ENCODE measurements around the gene CD99L2. TPM values are rescaled to one million over a fixed set of nuclear protein-coding genes. Genes with fewer than 3 reads are reported as not detected.

CD99L2 gene
- total and polyA plus RNA-seq, 2 of the 8 experiments (the other 6 are each of a cell fraction or from before 2014, with no cell fraction given), result 8.0 to 8.5 TPM

DNA sequence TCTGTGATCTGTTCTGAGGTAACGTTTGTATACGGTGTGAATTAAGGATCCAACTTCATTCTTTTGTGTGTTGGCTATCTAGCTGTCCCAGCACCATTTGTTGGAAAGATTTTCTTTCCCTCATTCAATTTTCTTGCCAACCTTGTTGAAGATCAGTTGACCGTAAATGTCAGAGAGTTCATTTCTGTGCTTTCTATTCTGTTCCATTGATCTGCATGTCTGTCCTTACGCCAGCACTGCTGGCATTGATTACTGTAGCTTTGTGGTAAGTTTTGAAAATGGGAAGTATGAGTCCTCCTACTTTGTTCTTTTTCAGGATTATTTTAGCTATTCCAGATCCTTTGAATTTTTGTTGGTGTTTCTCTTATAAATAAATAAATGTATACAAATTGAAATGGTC, 144.5 kb downstream of the CD99L2 start:
- 91% methylated on average over 4 of the region's 4 CpGs; no CpG with 5 or more reads in 1 of the 2 experiments for WGBS, 2 experiments (ENCODE audit: extremely low coverage in 1 of 2, insufficient coverage in 1 of 2, insufficient read length in 1 of 2, insufficient replicate concordance in 2 of 2, low coverage in 1 of 2, low lambda C conversion rate in 2 of 2, missing lambda C conversion rate in 1 of 2)
- Histone ChIP-seq H3K14ac (ENCODE audit: insufficient read length) (no peak overlapping the region), H4K20me1 (replicated peaks in 1 of 2; ENCODE audit: control insufficient read depth in 1 of 2, insufficient read depth in 2 of 2, low read length in 2 of 2) (no peaks in the 10 kb centered on the region), H4K5ac (ENCODE audit: insufficient read length, low read depth, low read length) (no peak overlapping the region), H2AK5ac (ENCODE audit: low read depth, low read length) (no peak overlapping the region), H2BK120ac (replicated peaks; ENCODE audit: low read depth, low read length) (no peak overlapping the region), H3K4me3 (ENCODE audit: extremely low read depth in 1 of 4, insufficient read depth in 2 of 4, low read depth in 3 of 4, low read length in 4 of 4) (no peak overlapping the region), H3K18ac (ENCODE audit: extremely low read depth, low read length) (no peak overlapping the region), H3K9ac (replicated peaks in 1 of 4; ENCODE audit: extremely low read depth in 1 of 4, low read depth in 3 of 4, low read length in 3 of 4) (no peak overlapping the region), H3K27me3 (replicated peaks in 1 of 4; ENCODE audit: control insufficient read depth in 3 of 4, extremely low read depth in 1 of 4, insufficient read depth in 3 of 4, low read length in 3 of 4) (no peaks in the 10 kb centered on the region), H2BK5ac (ENCODE audit: low read depth, low read length) (no peak overlapping the region), H3K79me1 (ENCODE audit: low read depth, low read length) (no peaks in the 10 kb centered on the region), H3K4me2 (ENCODE audit: insufficient read depth in 1 of 2, low read depth in 2 of 2, low read length in 2 of 2) (no peak overlapping the region), H3K36me3 (ENCODE audit: control insufficient read depth in 2 of 4, insufficient read depth in 4 of 4, low read length in 3 of 4) (peaks cover 0 to 4% (median under 1%) of the 10 kb centered on the region in 4 experiments; a peak in 3 of 8 replicates), H3K4ac (replicated peaks; ENCODE audit: insufficient read length, low read depth, low read length) (no peak overlapping the region), H3K4me1 (replicated peaks in 1 of 4; ENCODE audit: control insufficient read depth in 3 of 4, insufficient read depth in 4 of 4, low read length in 3 of 4) (no peaks in the 10 kb centered on the region), H4K91ac (replicated peaks; ENCODE audit: insufficient read length, low read length) (no peak overlapping the region), H2AFZ (ENCODE audit: low read length) (no peak overlapping the region), H3K23ac (ENCODE audit: insufficient read length) (no peak overlapping the region), H3K79me2 (ENCODE audit: control insufficient read depth in 1 of 2, insufficient read depth in 2 of 2, low read length in 2 of 2) (no peaks in the 10 kb centered on the region), H3K23me2 (ENCODE audit: low read depth, low read length) (no peaks in the 10 kb centered on the region), H2BK15ac (ENCODE audit: low read length) (no peak overlapping the region), H2BK20ac (ENCODE audit: low read length) (no peak overlapping the region), H2BK12ac (ENCODE audit: low read depth, low read length) (no peak overlapping the region), H4K8ac (ENCODE audit: extremely low read depth, insufficient read depth, low read length) (no peak overlapping the region), H3K56ac (replicated peaks; ENCODE audit: insufficient read length, low read depth, low read length) (no peak overlapping the region), H3K9me3 (ENCODE audit: insufficient read depth in 2 of 2, low read depth in 1 of 2, low read length in 1 of 2) (no peaks in the 10 kb centered on the region), H3K27ac (ENCODE audit: low read depth, low read length) (no peak overlapping the region)
- ChIA-PET POLR2A (ENCODE audit: partially characterized antibody) (no interaction called here), CTCF (ENCODE audit: partially characterized antibody) (interaction anchor here (0.7 kb wide), 1 partner anchor 13 kb away, joined by 3 read pairs; no protein-coding TSS in a partner anchor)
- no peak for DNase-seq (ENCODE audit: low read depth in 1 of 2, low spot score in 2 of 2)
- FAIRE-seq, result no peak
- no peak for TF ChIP-seq CREB1 (IDR thresholded peaks at IDR 0.05)
